HCT116 (cell line): ENCODE results near the gene SLC12A8. TPM values are rescaled to one million over a fixed set of nuclear protein-coding genes. Genes with fewer than 3 reads are reported as not detected.

Experiments
- ATAC-seq: fragments of 200-7000 bp; cut with Tn5 transposase; 2 replicates; pipeline ENCODE4 v1.9.1; 2020; ENCODE audit warnings: mild to moderate bottlenecking, moderate library complexity
- BruUV-seq: library from RNA; stranded (reverse); fragments of 400-500 nt; replicated peaks from 2 replicates; lab custom pipeline; 2021; lab: Mats Ljungman, UMichigan
- CTCF ChIA-PET: fragments of 300-600 bp; sonication (Branson Sonifier 250); formaldehyde crosslinking; loops from one replicate; lab custom pipeline; 2021; ENCODE audit warnings: antibody characterized with exemption; lab: Charles Lee
- POLR2A ChIA-PET: fragments of 300-600, 350-600 bp; sonication (Branson Sonifier 250); formaldehyde crosslinking; loops from one replicate; lab custom pipeline; 2021; ENCODE audit warnings: antibody characterized with exemption; lab: Charles Lee
- RAD21 ChIA-PET, 2 experiments: fragments of 300-600 bp; sonication (Branson Sonifier 250); formaldehyde crosslinking; loops; one replicate each; lab custom pipeline; 2023; ENCODE audit warnings: low total read pairs in 2 of 2; ENCODE audit not compliant: uncharacterized antibody in 2 of 2, unreplicated experiment in 2 of 2, low non-redundant PET in 1 of 2; lab: Charles Lee
- DNase-seq: peaks from one replicate; pipeline ENCODE4 v3.0.0-alpha.2; 2010; ENCODE audit warnings: low read depth, low spot score
- H2AFZ ChIP-seq: fragments of 200-600 bp; shearing (Covaris generic), sonication (generic); 2 replicates; pipeline ENCODE4 v1.6.1; 2017; ENCODE audit warnings: low read depth, mixed run types, mixed read lengths, antibody characterized with exemption, low read length; ENCODE audit not compliant: poor library complexity, severe bottlenecking
- H3K27ac ChIP-seq: 2 replicates; pipeline ENCODE4 v1.5.1; 2012; ENCODE audit warnings: low read depth, low read length
- H3K27me3 ChIP-seq: fragments of 200-600 bp; sonication (generic); 2 replicates; pipeline ENCODE4 v1.6.1; 2016; ENCODE audit warnings: mixed run types, low read length, mixed read lengths; ENCODE audit not compliant: insufficient read depth
- H3K36me3 ChIP-seq, 2 experiments: fragments of 200-500 bp in 1 of 2; fragments of 200-600 bp in 1 of 2; sonication (Bioruptor generic) in 1 of 2; sonication (generic) in 1 of 2; 2 replicates each; pipeline versions ENCODE4 v1.5.1 to v1.6.1; 2014 to 2016; ENCODE audit warnings: low read length in 2 of 2, inconsistent platforms in 1 of 2, mixed read lengths in 1 of 2, mixed run types in 1 of 2; ENCODE audit not compliant: insufficient read depth in 2 of 2, control insufficient read depth in 1 of 2
- H3K4me1 ChIP-seq, 2 experiments: fragments of 200-600 bp in 1 of 2; sonication (generic) in 1 of 2; 2 replicates each; pipeline versions ENCODE4 v1.5.1 to v1.6.1; 2012 to 2017; ENCODE audit warnings: low read length in 2 of 2, inconsistent platforms in 1 of 2, mild to moderate bottlenecking in 1 of 2, mixed read lengths in 1 of 2, mixed run types in 1 of 2, moderate library complexity in 1 of 2; ENCODE audit not compliant: insufficient read depth in 2 of 2, control insufficient read depth in 1 of 2
- H3K4me2 ChIP-seq: fragments of 200-600 bp; sonication (generic); 2 replicates; pipeline ENCODE4 v1.6.1; 2017; ENCODE audit warnings: mixed run types, low read length, mixed read lengths
- H3K4me3 ChIP-seq, 2 experiments: fragments of 200-600 bp in 1 of 2; sonication (generic) in 1 of 2; replicated peaks in 1 of 2; 2 replicates each; pipeline ENCODE4 v1.5.1; 2011 to 2016; ENCODE audit warnings: low read length in 2 of 2, control low read depth in 1 of 2, low read depth in 1 of 2, mild to moderate bottlenecking in 1 of 2, mixed read lengths in 1 of 2, mixed run types in 1 of 2
- H3K79me2 ChIP-seq: fragments of 200-600 bp; sonication (generic); 2 replicates; pipeline ENCODE4 v1.6.1; 2017; ENCODE audit warnings: mild to moderate bottlenecking, mixed run types, low read length, moderate library complexity, mixed read lengths; ENCODE audit not compliant: insufficient read depth
- H3K9ac ChIP-seq: fragments of 200-600 bp; sonication (generic); 2 replicates; pipeline ENCODE4 v1.6.1; 2016; ENCODE audit warnings: low read length, mixed read lengths
- H3K9me2 ChIP-seq: fragments of 200-600 bp; sonication (generic), shearing (Covaris generic); 2 replicates; pipeline ENCODE4 v1.6.1; 2017; ENCODE audit warnings: mixed run types, mild to moderate bottlenecking, moderate library complexity; ENCODE audit not compliant: insufficient read depth
- H3K9me3 ChIP-seq, 2 experiments: fragments of 200-500 bp in 1 of 2; fragments of 200-600 bp in 1 of 2; sonication (Bioruptor generic) in 1 of 2; sonication (generic) in 1 of 2; 2 replicates each; pipeline ENCODE4 v1.6.1; 2014 to 2017; ENCODE audit warnings: low read length in 2 of 2, mixed read lengths in 2 of 2, inconsistent platforms in 1 of 2, low read depth in 1 of 2, mild to moderate bottlenecking in 1 of 2, mixed run types in 1 of 2, moderate library complexity in 1 of 2; ENCODE audit not compliant: control insufficient read depth in 1 of 2, insufficient read depth in 1 of 2
- H4K20me1 ChIP-seq: fragments of 200-600 bp; sonication (generic), shearing (Covaris generic); 2 replicates; pipeline ENCODE4 v1.6.1; 2017; ENCODE audit warnings: mixed run types, mild to moderate bottlenecking, moderate library complexity; ENCODE audit not compliant: insufficient read depth
- ATF3 ChIP-seq: IDR thresholded peaks from 2 replicates; pipeline ENCODE4 v1.6.1; 2012
- CBX3 ChIP-seq: IDR thresholded peaks from 2 replicates; pipeline ENCODE4 v1.6.1; 2012; ENCODE audit warnings: low read depth
- CTCF ChIP-seq, 3 experiments: fragments of 200-600 bp in 1 of 3; sonication (generic) in 1 of 3; IDR thresholded peaks in 2 of 3; conservative IDR thresholded peaks in 1 of 3; 2 replicates each; pipeline ENCODE4 v1.5.1; 2012 to 2017; ENCODE audit warnings: low read depth in 2 of 3, low read length in 2 of 3, antibody characterized with exemption in 1 of 3, borderline replicate concordance in 1 of 3, control low read depth in 1 of 3, mild to moderate bottlenecking in 1 of 3, mixed read lengths in 1 of 3, mixed run types in 1 of 3, moderate library complexity in 1 of 3; ENCODE audit not compliant: insufficient read depth in 1 of 3
- ELF1 ChIP-seq: IDR thresholded peaks from 2 replicates; pipeline ENCODE4 v1.6.1; 2012; ENCODE audit warnings: low read depth, borderline replicate concordance
- EZH2phosphoT487 ChIP-seq: fragments of 200-600 bp; IDR thresholded peaks from 2 replicates; pipeline ENCODE4 v1.6.1; 2018; ENCODE audit warnings: antibody characterized with exemption, borderline replicate concordance
- JUND ChIP-seq: IDR thresholded peaks from 2 replicates; pipeline ENCODE4 v1.6.1; 2012
- POLR2A ChIP-seq: IDR thresholded peaks from 2 replicates; pipeline ENCODE4 v1.7.0; 2011; ENCODE audit warnings: borderline replicate concordance; ENCODE audit not compliant: insufficient read depth, insufficient read length; ENCODE audit errors: extremely low read depth
- POLR2AphosphoS5 ChIP-seq: IDR thresholded peaks from 2 replicates; pipeline ENCODE4 v1.6.1; 2011; ENCODE audit warnings: mild to moderate bottlenecking, low read depth, low read length, moderate library complexity
- SRF ChIP-seq: IDR thresholded peaks from 2 replicates; pipeline ENCODE4 v1.6.1; 2012; ENCODE audit warnings: low read depth
- YY1 ChIP-seq: IDR thresholded peaks from 2 replicates; pipeline ENCODE4 v1.6.1; 2011; ENCODE audit warnings: low read length, low read depth, moderate library complexity, mild to moderate bottlenecking; ENCODE audit not compliant: insufficient replicate concordance; ENCODE audit errors: extremely low read depth
- ZFX ChIP-seq: fragments of 450-650 bp; IDR thresholded peaks from 2 replicates; pipeline ENCODE4 v1.6.1; 2017
- ZNF274 ChIP-seq: fragments of 200-500 bp; sonication (Bioruptor generic); IDR thresholded peaks from 2 replicates; pipeline ENCODE4 v1.6.1; 2014; ENCODE audit warnings: mild to moderate bottlenecking, low read depth, low read length, inconsistent platforms
- intact Hi-C: fragments of 100-400 bp; cut with micrococcal nuclease; formaldehyde crosslinking; loops from 2 replicates; pipeline ENCODE4 v1.10.0; 2022
- total RNA-seq: library from RNA; stranded (reverse); gene quantifications from one replicate; pipeline ENCODE4 v1.2.1, GENCODE V29; 2021; ENCODE audit not compliant: unreplicated experiment

SLC12A8 gene
- total RNA-seq, 1 experiment from 2014 or later = 19.9 TPM

GRCh38 chr3:125061646-125062045, 150.9 kb downstream of the SLC12A8 start:
- intact Hi-C loops = no loop called here
- Histone ChIP-seq H3K4me3 (no peak overlapping the region), H4K20me1 (no peaks in the 10 kb centered on the region), H3K79me2 (no peaks in the 10 kb centered on the region), H3K27ac (no peak overlapping the region), H3K27me3 (peaks cover 4% of the 10 kb centered on the region; the same call in 1 of the 2 replicates), H2AFZ (no peak overlapping the region), H3K9ac (no peak overlapping the region), H3K4me2 (no peak overlapping the region), H3K9me2 (no peaks in the 10 kb centered on the region), H3K4me1 (peaks cover 7 to 21% of the 10 kb centered on the region in 2 experiments; a peak in 3 of 4 replicates), H3K9me3 (no peaks in the 10 kb centered on the region), H3K36me3 (no peaks in the 10 kb centered on the region)
- DNase-seq = no peak
- CTCF ChIA-PET = no interaction called here
- BruUV-seq = no TSS peak
- RAD21 ChIA-PET = no interaction called here
- ATAC-seq = no peak
- TF ChIP-seq ELF1 = no peak
- no peak for TF ChIP-seq ZNF274
- no peak for TF ChIP-seq ZFX
- no peak for TF ChIP-seq POLR2AphosphoS5
- TF ChIP-seq SRF = no peak
- no peak for TF ChIP-seq CTCF (IDR thresholded peaks at IDR 0.05 in 2 of 3, conservative IDR thresholded peaks at IDR 0.05 in 1 of 3; ENCODE audit: borderline replicate concordance in 1 of 3, insufficient read depth in 1 of 3, low read depth in 2 of 3, low read length in 2 of 3)
- TF ChIP-seq YY1 = no peak
- TF ChIP-seq ATF3 = no peak
- TF ChIP-seq EZH2phosphoT487 = no peak
- TF ChIP-seq POLR2A = no peak
- TF ChIP-seq JUND = no peak
- TF ChIP-seq CBX3 = no peak
- POLR2A ChIA-PET = no interaction called here
